Measurements from ENCODE around the gene ZNF620. TPM values are rescaled to one million over a fixed set of nuclear protein-coding genes. Genes with fewer than 3 reads are reported as not detected.

The ZNF620 gene
- polyA plus RNA-seq, 2 of the 4 experiments (the other 2 are of a cell fraction) = 2.5 to 3.8 TPM

DNA sequence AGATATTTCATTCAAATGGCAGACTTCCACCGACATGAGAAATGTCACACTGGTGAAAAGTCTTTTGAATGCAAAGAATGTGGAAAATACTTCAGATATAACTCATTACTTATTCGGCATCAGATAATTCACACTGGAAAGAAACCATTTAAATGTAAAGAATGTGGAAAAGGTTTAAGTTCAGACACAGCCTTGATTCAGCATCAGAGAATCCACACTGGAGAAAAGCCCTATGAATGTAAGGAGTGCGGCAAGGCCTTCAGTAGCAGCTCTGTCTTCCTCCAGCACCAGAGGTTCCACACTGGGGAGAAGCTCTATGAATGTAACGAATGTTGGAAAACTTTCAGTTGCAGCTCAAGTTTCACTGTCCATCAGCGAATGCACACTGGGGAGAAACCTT lies 10.4 kb downstream of the ZNF620 start (continued):
- TF ChIP-seq CTCF (IDR thresholded peaks at IDR 0.05) = no peak
- TF ChIP-seq RAD21 (conservative IDR thresholded peaks at IDR 0.05 in 1 of 2, IDR thresholded peaks at IDR 0.05 in 1 of 2) = no peak
- no peak for TF ChIP-seq CHD2 (IDR thresholded peaks at IDR 0.05; ENCODE audit: low read length, partially characterized antibody)
- no peak for TF ChIP-seq BCL3 (IDR thresholded peaks at IDR 0.05)
- TF ChIP-seq TP53 (CRISPR knock-in tag; IDR thresholded peaks at IDR 0.05) = no peak

DNA sequence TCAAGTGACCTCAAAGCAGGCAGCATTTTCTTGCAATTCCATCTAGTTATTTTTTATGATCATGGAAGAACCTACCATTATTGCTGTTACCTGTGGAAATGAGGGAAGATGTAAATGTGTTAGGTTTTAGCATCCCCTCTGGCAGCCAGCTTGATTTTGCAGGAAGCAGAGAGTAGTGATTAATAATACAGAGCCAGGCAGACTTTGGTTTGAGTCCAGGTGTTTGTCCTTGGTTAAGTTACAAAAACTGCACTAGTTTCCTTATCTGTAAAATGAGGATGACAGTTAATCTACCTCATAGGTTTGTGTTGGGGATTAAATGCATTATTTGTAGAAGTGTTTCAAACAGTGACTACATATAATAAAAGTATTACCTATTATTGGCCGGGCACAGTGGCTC lies 12.2 kb downstream of the ZNF620 start:
- ChIA-PET POLR2A (no interaction called here), CTCF (no interaction called here)
- no peak for ATAC-seq

DNA sequence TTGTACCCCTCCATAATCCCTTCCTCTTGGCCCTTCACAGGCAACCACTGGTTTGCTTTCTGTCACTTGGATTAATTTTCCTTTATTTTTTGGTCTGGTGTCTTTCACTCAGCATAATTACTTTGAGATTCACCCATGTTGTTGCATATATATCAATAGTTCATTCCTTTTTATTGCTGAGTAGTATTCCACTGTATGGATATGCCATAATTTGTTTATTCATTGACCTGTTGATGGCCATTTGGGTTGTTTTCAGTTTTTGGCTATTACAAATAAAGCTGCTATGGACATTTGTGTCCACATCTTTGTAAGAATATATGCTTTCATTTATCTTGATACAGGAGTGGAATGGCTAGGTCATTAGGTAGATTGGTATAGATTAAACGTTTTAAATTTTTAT lies 13.0 kb downstream of the ZNF620 start:
- Histone ChIP-seq H3K9me3 (no peaks in the 10 kb centered on the region), H3K4me2 (no peak overlapping the region), H3K4me3 (no peak overlapping the region), H3K4me1 (no peaks in the 10 kb centered on the region), H3K27ac (no peak overlapping the region)
- FAIRE-seq (no peak), DNase-seq (ENCODE audit: low read depth in 1 of 2, low spot score in 1 of 2) (no peak), ATAC-seq (no peak)
- WGBS (ENCODE audit: missing lambda C conversion rate) = 76% methylated on average over 1 of the region's 1 CpG
- CTCF ChIA-PET = no interaction called here
- no peak for TF ChIP-seq FOSB (CRISPR knock-in tag; IDR thresholded peaks at IDR 0.05)
- no peak for TF ChIP-seq HOXA7 (CRISPR knock-in tag; IDR thresholded peaks at IDR 0.05)
- no peak for TF ChIP-seq ZFP36 (IDR thresholded peaks at IDR 0.05; ENCODE audit: borderline replicate concordance, partially characterized antibody)
- no peak for TF ChIP-seq TP53 (CRISPR knock-in tag; IDR thresholded peaks at IDR 0.05)
- no peak for TF ChIP-seq EHF (CRISPR knock-in tag; IDR thresholded peaks at IDR 0.05)
- TF ChIP-seq MAFK (IDR thresholded peaks at IDR 0.05; ENCODE audit: partially characterized antibody) = no peak
- TF ChIP-seq CHD2 (IDR thresholded peaks at IDR 0.05; ENCODE audit: low read length, partially characterized antibody) = no peak
- TF ChIP-seq HEYL (CRISPR knock-in tag; IDR thresholded peaks at IDR 0.05) = no peak
- no peak for TF ChIP-seq FOXS1 (CRISPR knock-in tag; IDR thresholded peaks at IDR 0.05)
- TF ChIP-seq, protein P1, sequence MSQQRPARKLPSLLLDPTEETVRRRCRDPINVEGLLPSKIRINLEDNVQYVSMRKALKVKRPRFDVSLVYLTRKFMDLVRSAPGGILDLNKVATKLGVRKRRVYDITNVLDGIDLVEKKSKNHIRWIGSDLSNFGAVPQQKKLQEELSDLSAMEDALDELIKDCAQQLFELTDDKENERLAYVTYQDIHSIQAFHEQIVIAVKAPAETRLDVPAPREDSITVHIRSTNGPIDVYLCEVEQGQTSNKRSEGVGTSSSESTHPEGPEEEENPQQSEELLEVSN (IDR thresholded peaks at IDR 0.05; ENCODE audit: borderline replicate concordance, low read depth) = no peak
- no peak for TF ChIP-seq TFCP2L1 (CRISPR knock-in tag; IDR thresholded peaks at IDR 0.05)
- TF ChIP-seq, protein P2, sequence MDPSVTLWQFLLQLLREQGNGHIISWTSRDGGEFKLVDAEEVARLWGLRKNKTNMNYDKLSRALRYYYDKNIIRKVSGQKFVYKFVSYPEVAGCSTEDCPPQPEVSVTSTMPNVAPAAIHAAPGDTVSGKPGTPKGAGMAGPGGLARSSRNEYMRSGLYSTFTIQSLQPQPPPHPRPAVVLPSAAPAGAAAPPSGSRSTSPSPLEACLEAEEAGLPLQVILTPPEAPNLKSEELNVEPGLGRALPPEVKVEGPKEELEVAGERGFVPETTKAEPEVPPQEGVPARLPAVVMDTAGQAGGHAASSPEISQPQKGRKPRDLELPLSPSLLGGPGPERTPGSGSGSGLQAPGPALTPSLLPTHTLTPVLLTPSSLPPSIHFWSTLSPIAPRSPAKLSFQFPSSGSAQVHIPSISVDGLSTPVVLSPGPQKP (IDR thresholded peaks at IDR 0.05; ENCODE audit: low read depth, low read length) = no peak
- no peak for TF ChIP-seq RARB (CRISPR knock-in tag; IDR thresholded peaks at IDR 0.05)
- TF ChIP-seq CBX2 (IDR thresholded peaks at IDR 0.05; ENCODE audit: borderline replicate concordance, low read depth) = no peak
- no peak for TF ChIP-seq EHMT2 (IDR thresholded peaks at IDR 0.05; ENCODE audit: low read depth)
- TF ChIP-seq RNF2 (IDR thresholded peaks at IDR 0.05; ENCODE audit: borderline replicate concordance, low read depth) = no peak
- no peak for TF ChIP-seq POLR2A (IDR thresholded peaks at IDR 0.05; ENCODE audit: low read length)
- no peak for TF ChIP-seq NPAS2 (CRISPR knock-in tag; IDR thresholded peaks at IDR 0.05; ENCODE audit: borderline replicate concordance)
- TF ChIP-seq CEBPB (IDR thresholded peaks at IDR 0.05) = no peak
- POLR2A ChIA-PET = no interaction called here

More for the DNA sequence above, 12.2 kb downstream of the ZNF620 start:
- no peaks in the 10 kb centered on the region for H3K9me3 ChIP-seq
- 0% methylated on average over 1 of the region's 1 CpG for WGBS (ENCODE audit: missing lambda C conversion rate)
- H3K27ac ChIP-seq = no peak overlapping the region
- FAIRE-seq = no peak
- TF ChIP-seq GATA3 (IDR thresholded peaks at IDR 0.05; ENCODE audit: borderline replicate concordance) = no peak
- TF ChIP-seq BCL3 (IDR thresholded peaks at IDR 0.05) = no peak
- TF ChIP-seq CHD4 (IDR thresholded peaks at IDR 0.05; ENCODE audit: borderline replicate concordance) = no peak
- TF ChIP-seq, protein P3, sequence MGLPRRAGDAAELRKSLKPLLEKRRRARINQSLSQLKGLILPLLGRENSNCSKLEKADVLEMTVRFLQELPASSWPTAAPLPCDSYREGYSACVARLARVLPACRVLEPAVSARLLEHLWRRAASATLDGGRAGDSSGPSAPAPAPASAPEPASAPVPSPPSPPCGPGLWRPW (IDR thresholded peaks at IDR 0.05) = no peak
- no peak for TF ChIP-seq RAD21 (conservative IDR thresholded peaks at IDR 0.05 in 1 of 2, IDR thresholded peaks at IDR 0.05 in 1 of 2)
- TF ChIP-seq TFCP2L1 (CRISPR knock-in tag; IDR thresholded peaks at IDR 0.05) = no peak
- no peak for DNase-seq (ENCODE audit: low read depth in 1 of 2, low spot score in 1 of 2)
- no peaks in the 10 kb centered on the region for H3K4me1 ChIP-seq
- no peak overlapping the region for H3K4me3 ChIP-seq
- no peak overlapping the region for H3K4me2 ChIP-seq
